ENCODE measurements around the gene WFS1. TPM values are rescaled to one million over a fixed set of nuclear protein-coding genes. Genes with fewer than 3 reads are reported as not detected.
A peak's percentile ranks its signal among the peaks of the same experiment; 100 is the strongest.

The WFS1 gene
- total RNA-seq, 1 donor = 2.2 TPM

DNA sequence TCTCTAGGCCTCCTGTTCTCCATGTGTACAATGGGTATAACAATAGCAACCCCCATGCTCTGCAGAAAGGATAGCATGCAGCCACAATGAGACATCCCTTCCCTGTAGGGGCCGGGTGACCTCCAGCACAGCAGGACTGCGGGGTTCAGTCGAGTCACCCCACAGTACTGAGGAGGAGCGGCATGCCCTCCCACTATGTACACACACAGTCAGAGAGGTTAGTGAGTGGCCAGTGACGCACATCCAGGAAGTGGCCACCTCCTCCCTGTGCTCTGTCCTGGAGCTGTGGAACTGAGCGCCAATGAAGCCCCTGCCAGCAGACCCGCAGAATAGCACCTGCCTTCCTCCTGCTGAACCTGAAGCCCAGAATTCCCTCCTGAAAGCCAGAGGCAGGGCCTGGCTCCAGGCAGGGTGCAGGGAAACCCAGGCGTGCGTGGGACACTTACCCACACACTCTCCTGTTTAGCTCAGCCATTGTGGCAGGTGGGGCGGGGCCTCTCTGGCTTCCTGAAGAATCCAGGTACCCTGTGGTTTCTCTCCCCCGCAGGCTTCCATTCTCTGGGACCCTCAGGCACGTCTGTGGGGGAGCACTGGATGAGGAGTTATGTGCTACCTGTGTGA is 50.0 kb downstream of the WFS1 start:
- DNase-seq (ENCODE audit: low read depth in 2 of 3, low spot score in 2 of 3) = no peak

DNA sequence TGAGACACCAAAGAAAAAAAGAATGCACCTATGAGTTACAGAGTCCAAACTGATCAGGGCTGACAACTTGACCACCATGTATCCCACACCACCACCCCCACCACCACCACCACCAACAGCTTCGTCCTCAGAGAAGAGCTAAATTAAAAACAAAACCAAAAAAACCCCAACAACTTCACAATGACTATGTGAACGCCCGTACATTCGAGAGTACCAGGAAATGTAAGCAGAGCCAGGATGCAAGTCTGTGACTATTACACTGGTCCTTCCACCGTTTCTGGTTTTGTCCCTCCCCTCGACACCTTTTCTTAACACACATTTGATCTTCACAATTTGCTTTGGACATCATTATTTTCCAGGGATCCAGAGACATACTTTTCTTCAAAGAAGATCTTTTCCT is 51.0 kb downstream of the WFS1 start:
- no peak for DNase-seq (ENCODE audit: low read depth in 2 of 3, low spot score in 2 of 3)

DNA sequence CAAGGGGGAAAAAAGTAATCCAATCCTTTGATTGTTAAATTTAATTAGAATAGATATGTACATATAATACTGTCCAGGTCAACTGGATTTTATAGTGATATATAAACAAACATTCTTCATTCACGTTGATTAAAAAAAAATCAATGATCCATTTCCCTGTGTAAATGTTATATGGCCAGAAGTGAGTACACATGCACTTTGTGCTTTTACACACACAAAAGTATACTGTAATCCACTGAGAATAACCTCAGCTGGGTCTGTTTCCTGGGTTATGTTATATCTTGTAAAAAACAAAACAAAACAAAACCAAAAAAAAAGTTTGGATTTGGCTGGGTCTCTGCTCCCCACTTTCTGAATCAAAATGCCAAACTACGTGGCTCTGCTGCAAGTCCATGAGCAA is 51.7 kb downstream of the WFS1 start:
- no peak for DNase-seq (ENCODE audit: low read depth in 2 of 3, low spot score in 2 of 3)

DNA sequence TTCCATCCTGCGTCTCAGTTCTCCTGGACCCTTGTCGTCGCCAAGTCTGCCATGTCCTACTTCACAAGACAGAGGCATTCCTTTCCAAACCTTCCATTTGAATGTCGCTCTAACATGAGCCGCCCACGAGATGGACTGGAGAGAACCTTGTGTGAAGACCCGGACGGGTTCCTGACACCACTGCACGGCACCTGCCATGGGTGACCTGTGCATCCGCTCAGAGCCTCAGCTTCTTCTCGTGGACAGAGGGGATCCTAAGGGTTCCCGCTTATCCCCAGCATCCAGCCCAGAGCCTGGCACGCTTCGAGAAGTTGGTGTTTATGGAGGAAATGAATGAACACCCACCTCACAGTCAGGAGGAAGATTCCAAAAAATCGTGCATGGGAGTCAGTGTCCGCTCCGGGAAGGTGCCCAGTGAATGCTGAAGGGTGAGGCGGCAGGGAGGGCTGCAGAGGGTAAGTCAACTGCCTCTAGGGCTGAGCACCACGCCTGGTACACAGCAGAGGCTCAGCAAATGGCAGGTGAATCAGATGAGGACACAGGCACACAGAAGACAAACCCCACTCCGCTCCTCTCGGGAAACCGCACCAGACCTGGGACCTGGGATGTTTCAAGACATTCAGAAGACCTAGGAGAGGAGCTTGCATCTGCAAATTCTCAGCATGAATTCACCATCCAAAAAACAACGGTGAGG is 52.6 kb downstream of the WFS1 start:
- DNase-seq (ENCODE audit: low read depth in 2 of 3, low spot score in 2 of 3) = no peak

DNA sequence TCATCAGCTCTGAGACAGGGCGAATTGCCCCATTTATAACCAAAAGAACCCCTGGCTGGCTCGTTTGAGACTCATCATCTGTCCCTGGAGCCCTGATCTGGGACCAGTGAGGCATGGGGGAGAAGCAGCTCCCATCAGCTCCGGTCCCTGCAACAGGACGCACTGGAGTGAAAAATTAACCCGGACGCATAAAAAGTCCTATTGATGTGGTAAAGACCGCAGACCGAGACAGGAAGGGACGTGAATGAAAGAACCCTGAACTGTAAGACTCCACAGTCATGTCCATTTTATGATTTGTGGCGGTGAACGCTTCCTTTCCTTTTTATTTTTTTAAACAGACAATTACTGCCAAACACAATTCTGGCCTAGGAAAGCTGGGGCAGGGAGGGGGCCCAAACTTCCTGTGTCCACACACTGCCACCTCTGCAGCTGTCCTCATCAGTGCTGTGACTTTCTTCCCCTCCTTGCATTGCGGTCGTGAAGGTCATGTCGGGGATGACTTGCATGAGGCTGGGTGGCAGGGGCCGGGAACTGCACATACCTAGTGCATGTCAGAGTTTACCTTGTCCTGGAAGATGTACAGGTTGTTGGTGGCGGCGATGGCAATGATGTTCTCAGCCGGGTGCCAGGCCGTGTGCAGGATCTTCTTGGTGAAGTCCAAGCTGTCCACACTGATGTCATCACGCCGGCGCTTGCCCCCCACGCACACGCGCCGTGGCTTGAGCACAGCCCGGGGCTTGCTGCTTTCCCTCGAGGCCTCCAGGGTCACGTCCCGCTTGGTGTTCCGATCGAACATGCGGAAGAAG is 53.3 kb downstream of the WFS1 start:
- DNase-seq (ENCODE audit: low read depth in 2 of 3, low spot score in 2 of 3) = peak in 1 of 3 donors; percentile 34

DNA sequence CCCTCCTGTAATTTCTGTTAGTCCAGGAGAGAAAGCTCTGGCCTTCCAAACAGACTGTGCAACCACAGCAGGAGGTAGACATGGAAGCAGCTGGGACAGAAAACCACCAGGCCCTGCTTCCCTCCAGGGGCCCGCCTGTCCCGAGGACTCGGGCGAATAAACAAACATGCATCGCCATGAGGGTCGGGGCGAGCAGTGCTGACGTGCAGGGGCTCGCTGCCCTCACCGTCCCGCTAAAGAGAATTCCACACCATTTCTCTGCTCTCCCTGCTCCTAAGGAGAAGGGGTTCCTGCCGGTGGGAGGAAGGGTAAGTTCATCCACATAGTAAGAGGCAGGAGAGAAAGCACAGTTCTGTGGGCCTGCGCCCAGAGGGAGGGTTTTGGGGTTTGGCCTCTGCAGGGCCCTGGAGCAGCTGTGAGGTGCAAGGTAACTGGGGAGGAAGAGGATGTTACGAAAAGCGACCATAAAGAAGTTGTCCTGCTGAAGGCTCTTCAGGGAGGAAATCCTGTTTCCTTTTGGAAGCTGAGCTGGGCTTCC is 54.9 kb downstream of the WFS1 start:
- no peak for DNase-seq (ENCODE audit: low read depth in 2 of 3, low spot score in 2 of 3)

DNA sequence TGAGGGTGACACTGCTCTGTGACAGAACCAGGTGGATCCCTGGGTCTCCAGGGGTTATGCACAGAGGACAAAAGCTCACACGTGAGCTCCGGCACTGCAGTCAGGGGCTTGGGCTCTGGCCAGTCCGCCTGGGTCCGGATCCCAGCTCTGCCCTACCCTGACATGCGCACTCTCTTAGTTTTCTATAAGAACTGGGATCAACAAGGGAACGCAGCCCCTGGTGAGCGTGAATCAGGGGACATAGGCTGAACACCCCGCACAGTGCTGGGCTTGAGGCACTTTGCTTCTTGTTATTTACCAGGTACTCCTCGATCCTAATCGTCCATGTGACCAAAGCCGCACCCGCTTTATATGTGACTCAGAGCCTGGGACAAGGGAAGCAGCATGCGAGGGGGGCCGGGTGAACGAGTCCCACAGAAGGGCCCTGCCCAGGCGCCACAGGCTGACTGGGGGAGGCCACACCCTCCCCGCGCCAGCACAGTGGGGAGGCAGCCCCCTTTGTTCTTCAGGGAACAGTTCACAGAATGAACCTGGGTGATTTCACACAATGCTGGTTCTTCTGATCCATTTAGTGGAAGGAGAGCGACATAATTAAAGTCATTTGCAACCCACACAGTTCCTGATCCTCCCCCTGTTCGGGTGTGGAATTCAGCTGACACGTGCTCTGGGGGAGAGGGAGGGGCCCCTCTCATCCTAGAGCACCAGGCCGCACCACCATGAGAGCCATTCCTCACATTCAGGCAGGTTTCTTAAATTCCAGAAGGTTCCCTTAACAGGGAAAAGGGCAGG is 55.5 kb downstream of the WFS1 start:
- peak in 2 of 3 donors; percentile 49 to 55 for DNase-seq (ENCODE audit: low read depth in 2 of 3, low spot score in 2 of 3)

DNA sequence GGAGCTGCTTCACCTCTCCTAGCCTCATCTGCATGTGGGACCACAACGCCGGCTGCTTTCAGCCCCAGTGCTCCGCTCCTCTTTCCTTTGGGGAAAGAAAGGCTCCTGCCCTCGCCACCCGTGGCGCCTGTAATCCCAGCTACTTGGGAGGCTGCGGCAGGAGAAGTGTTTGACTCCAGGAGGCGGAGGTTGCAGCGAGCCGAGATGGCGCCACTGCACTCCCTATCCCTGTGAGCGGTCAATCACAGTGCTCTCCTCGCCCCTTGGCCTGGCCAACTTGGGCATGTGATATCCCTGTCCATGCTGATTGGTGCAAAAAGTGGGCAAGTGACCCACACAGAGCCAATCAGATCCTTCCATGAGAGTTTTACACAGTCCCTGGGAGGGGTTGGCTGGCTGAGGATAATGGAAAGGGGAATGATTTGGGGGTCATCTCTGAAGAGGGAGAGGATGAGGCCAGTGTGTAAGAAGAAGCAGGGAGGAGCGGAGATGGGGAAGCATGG is 56.2 kb downstream of the WFS1 start:
- DNase-seq (ENCODE audit: low read depth in 2 of 3, low spot score in 2 of 3) = no peak

DNA sequence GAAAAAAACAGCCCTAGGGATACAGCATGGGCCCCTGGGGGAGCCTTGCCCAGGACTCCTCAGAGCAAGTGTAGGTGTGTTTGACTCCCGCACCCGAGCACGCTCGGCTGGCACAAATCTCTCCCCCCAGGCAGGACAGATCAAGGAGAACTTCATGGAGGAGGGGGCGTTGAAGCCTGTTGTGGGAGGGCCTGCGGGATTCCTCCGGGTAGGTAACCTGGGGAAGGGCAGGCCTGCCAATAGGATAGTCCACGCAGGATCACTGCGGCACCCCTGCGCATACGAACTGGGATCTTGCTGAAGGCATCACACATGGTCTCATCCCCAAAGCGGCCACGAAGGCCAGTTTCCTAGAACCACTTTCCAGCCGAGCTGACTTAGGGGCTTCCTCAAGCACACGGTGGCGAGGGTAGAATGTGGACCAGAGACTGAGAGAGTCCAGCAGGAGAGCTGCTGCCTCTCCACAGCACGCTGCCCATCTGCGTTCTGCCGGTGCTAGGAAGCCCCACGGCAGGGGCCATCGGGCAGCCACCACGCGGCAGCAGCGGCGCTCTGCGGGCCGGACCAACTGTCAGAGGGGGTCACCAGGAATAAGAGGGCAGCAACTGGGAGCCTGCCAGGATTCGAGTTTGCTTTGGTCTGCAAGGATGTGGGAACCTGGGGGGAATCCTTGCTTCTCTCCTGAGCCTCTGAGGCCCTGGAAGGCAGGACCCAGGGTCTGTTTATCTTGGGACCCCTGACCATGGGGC is 56.8 kb downstream of the WFS1 start:
- DNase-seq (ENCODE audit: low read depth in 2 of 3, low spot score in 2 of 3) = no peak

DNA sequence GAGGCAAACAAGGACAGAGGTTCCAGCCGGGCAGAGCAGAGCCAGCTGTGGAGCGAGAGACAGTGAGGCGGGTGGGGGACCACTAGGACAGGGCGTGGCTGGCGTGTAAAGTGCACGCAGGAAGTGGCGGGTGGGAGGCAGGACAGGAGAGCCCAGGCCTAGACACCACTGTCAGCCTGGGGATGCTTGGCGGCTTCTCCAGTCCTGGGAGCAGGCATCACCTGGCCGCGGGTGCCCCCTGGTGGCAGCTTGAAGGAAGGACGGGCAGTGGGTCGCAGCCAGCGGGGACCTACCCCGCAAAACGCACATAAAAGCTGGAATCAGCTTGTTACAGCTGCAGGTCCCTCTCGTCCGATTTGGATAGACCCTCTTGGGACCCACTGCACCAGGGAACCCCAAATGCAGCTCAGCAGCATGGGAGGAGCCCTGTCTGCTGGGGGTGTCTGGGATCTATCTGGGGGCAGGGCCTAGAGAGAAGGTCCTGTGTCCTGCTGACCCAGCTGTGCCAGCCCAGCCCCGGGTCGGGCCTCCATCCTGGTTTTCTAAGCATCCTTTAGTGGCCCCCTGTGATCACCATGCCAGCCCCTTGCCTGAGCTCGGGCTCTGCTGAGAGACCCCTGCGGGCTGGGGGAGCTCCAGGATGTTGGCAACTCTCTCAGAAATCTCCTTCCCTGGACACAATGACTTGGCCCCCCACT is 57.7 kb downstream of the WFS1 start:
- DNase-seq (ENCODE audit: low read depth in 2 of 3, low spot score in 2 of 3) = peak; percentile 53 to 82 (median 71)

DNA sequence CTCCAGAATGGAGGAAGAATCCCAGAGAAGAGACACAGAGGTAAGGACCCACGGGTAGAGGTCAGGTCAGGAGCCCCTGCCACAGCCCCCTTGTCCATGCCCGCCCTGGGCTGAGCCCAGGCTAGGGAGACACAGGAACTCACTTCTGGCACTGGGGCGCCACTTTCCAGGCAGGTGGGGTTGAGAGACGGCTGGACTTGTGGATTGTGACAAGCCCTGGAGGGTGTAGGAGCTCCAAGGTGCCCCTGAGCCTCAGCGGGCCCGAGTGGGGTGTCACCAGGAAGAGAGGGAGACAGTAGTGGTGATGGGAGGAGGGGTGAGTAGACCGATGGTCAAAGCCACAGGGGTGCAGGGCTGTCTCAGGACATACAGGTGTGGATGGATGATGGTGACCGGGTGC is 58.9 kb downstream of the WFS1 start:
- DNase-seq (ENCODE audit: low read depth in 2 of 3, low spot score in 2 of 3) = no peak

DNA sequence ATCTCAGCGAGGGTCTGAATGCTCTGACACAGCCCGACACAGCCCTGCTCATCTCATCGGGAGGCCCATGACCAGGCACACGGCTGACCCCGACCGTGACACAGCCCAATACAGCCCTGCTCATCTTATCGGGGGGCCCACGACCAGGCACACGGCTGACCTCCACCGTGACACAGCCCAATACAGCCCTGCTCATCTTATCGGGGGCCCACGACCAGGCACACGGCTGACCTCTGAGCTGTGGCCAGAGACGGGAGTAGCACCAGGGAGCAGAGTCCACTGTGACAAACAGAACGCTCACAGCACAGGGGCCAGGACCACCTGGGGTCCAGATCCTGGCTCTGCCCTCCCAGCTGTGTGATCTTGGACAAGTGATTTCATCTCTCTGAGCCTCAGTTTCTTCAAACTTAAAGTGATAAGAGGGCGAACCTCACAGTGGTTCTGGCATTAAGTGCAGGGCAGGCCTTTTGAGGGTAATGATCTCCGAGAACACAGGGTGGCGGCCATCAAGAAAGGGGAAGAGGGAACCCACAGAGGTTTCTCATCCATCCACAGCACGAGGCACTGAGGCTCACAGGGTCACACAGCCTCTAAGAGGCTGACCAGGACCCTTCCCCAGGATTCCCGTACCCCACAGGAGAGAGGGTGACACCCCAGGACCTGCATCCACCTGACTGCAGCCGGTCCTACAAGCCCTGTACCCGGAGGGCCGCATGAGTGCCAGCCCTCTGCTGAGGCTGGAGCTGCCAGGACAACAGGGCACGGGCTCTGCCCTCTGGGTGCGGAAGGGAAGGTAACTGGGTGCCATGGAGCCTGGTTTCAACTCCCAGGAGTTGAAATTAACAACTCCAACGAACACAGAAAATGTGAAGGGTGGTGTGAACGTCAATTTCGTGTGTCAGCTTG is 60.1 kb downstream of the WFS1 start:
- no peak for DNase-seq (ENCODE audit: low read depth in 2 of 3, low spot score in 2 of 3)

DNA sequence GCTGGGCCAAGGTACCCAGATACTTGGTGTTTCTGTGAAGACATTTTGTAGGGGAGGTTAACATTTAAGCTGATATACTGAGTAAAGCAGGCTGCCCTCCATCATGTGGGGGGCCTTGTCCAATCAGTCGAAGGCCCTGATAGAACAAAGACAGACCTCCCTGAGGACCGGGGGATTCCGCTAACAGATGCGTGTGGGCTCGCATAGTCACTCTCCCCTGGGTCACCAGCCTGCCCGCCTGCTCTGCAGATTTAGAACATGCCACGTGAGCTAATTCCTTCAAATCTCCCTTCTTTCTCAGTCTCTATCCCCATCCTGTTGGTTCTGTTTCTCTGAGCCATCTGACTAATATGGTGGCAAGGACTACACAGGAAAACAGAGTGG is 60.7 kb downstream of the WFS1 start:
- no peak for DNase-seq (ENCODE audit: low read depth in 2 of 3, low spot score in 2 of 3)

DNA sequence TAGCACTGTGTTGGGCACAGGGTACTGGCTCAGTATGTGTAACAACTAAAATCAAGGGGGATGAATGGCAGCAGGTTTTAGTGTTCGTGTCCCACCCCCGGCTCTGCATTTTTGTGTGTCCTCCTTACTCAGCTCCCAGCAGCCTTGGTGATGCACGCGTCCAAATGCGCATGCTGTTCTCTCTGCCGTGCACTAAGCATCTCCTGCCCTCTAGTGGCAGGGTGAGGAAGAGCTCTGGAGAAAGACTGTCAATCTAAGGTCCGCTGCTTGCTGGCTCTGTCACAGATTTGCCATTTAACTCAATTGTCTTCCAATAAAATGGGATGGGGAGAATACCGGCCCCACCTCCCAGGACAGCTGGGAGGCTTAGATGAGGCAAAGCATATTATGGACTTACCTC is 61.4 kb downstream of the WFS1 start:
- DNase-seq (ENCODE audit: low read depth in 2 of 3, low spot score in 2 of 3) = peak in 1 of 3 donors; percentile 61

DNA sequence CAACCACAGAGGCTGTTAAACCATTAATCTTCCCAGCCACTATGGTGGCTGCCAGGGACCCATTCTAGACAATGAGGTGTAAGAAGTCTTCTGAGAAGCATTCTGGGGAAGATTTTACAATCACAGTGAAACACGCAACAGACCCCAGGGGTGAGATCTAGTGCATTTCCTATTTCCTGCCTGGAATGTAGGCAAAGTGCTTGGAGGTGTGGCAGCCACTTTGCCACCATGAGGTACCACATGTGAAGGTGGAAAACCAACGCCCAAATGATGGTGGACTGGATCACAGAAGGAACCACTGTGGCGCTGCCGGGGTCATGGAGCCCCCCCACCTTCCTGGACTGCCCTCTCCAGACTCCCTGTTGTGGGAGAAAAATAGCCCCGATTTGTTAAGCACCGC is 61.8 kb downstream of the WFS1 start:
- DNase-seq (ENCODE audit: low read depth in 2 of 3, low spot score in 2 of 3) = no peak

DNA sequence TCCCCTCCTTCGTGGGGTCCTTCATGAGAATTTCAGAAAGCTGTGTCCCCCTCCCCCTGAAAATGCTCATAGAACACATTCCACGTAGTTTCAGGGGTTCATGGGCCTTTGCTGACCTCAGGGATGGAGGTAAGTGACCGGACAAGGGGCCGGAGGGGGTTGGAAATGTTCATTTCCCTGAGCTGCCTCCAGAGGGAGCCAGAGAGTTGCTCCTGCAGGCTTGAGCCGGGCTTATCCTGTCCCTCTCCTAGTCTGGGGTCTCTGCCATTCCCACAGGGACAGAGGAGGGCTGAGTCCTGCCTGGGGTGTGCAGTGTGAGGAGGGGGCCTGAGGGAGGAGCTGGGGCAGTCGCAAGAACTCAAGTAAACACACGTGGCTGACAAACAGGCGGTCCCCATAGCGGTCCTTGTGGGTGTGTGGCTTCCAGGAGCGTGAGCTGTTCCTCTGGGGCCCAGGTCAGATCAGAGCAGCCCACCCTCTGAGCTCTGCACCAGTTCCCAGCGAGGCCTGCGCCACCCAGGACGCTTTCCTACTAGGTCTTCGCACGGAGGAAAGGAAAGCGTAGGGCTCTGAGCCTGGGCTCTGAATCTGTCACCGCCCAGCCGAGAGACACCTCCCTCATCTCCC is 62.5 kb downstream of the WFS1 start:
- DNase-seq (ENCODE audit: low read depth in 2 of 3, low spot score in 2 of 3) = no peak

DNA sequence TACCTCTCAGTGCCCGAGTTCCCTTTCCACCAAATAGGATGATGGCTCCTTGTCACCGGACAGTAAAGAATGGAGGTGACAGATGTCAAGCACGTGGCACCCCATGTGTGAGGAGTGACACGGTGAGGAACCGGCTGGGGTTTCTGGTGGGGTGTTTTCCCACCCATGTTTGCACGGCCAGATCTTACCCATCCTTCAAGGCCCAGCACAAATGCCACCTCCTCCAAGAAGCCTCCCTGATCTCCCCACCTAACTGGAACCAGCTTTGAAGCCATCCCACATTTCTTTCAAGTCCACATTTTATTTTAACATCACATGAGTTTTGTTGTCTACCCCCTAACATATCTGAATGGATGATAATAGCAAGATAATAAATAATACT is 63.0 kb downstream of the WFS1 start:
- DNase-seq (ENCODE audit: low read depth in 2 of 3, low spot score in 2 of 3) = no peak
